ENCODE data around the gene ROS1. TPM values are rescaled to one million over a fixed set of nuclear protein-coding genes. Genes with fewer than 3 reads are reported as not detected.

The ROS1 gene
- total RNA-seq, 1 experiment from 2014 or later = not detected

DNA sequence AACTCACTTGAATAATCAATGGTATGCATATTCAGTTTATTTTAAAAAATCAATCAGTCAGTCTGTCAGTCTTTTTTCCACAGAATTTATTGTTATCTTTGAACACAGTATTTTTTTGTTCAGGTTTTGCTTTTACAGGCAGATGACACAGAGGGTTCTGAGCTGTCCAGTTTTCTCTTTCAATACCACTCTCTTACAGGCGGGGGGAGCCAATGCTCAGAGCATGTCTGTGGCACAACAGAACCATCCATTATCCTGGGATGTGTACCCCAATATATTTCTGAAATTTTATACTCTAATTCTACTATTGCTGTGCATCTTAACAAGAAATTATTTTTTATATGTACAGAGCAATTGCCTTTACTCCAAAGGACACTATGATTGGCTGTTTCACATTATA, 21.2 kb downstream of the ROS1 start:
- Histone ChIP-seq H3K18ac (ENCODE audit: insufficient read length, low read depth, low read length) (no peak overlapping the region), H4K8ac (replicated peaks; ENCODE audit: insufficient read length, low read depth, low read length) (no peak overlapping the region), H4K20me1 (ENCODE audit: control insufficient read depth, insufficient read depth, insufficient read length) (no peaks in the 10 kb centered on the region), H4K91ac (ENCODE audit: insufficient read length, low read depth, low read length) (no peak overlapping the region), H3K14ac (ENCODE audit: insufficient read depth, low read length) (no peak overlapping the region), H2BK5ac (ENCODE audit: insufficient read length, low read length) (no peak overlapping the region), H3K27me3 (ENCODE audit: insufficient read depth, low read length) (no peaks in the 10 kb centered on the region), H2AK5ac (ENCODE audit: insufficient read length, low read length) (no peak overlapping the region), H3K9me3 (ENCODE audit: control insufficient read depth, low read depth, low read length) (no peaks in the 10 kb centered on the region), H2BK20ac (ENCODE audit: low read depth, low read length, poor library complexity, severe bottlenecking) (no peak overlapping the region), H3T11ph (ENCODE audit: low read length) (no peak overlapping the region), H3K9ac (ENCODE audit: extremely low read depth, insufficient read length, low read length) (no peak overlapping the region), H3K4me1 (ENCODE audit: insufficient read depth, low read length) (no peaks in the 10 kb centered on the region), H2BK15ac (ENCODE audit: low read depth, low read length) (no peak overlapping the region), H3K27ac (ENCODE audit: insufficient read length, low read depth, low read length) (no peak overlapping the region), H4K5ac (ENCODE audit: insufficient read length, low read depth, low read length) (no peak overlapping the region), H2AFZ (ENCODE audit: low read length) (no peak overlapping the region), H3K23me2 (ENCODE audit: insufficient read length, low read depth, low read length, poor library complexity, severe bottlenecking) (no peaks in the 10 kb centered on the region), H3K56ac (ENCODE audit: insufficient read length, low read depth, low read length) (no peak overlapping the region), H3K79me2 (ENCODE audit: insufficient read depth, low read length) (no peaks in the 10 kb centered on the region), H2BK120ac (ENCODE audit: low read depth, low read length, poor library complexity, severe bottlenecking) (no peak overlapping the region), H3K23ac (ENCODE audit: insufficient read length, low read depth, low read length) (no peak overlapping the region), H3K4ac (ENCODE audit: low read depth, low read length) (no peak overlapping the region), H3K79me1 (ENCODE audit: insufficient read depth, low read depth, low read length, poor library complexity, severe bottlenecking) (no peaks in the 10 kb centered on the region), H3K4me2 (ENCODE audit: insufficient read depth, insufficient read length, low read length) (no peak overlapping the region), H2BK12ac (ENCODE audit: insufficient read length, low read depth, low read length) (no peak overlapping the region)
- no peak overlapping the region for H3K27ac Mint-ChIP-seq
- WGBS (ENCODE audit: extremely low coverage, insufficient read length, low lambda C conversion rate) = no CpG with 5 or more reads among the region's 1 CpG
- H3K4me1 Mint-ChIP-seq = no peaks in the 10 kb centered on the region
- no peaks in the 10 kb centered on the region for H3K9me3 Mint-ChIP-seq
- no peaks in the 10 kb centered on the region for H3K27me3 Mint-ChIP-seq (ENCODE audit: low read depth)
- DNase-seq = no peak
- H3K4me3 Mint-ChIP-seq = no peak overlapping the region
- no peaks in the 10 kb centered on the region for H3K36me3 Mint-ChIP-seq (ENCODE audit: insufficient read depth in 1 of 3, low read depth in 3 of 3)
- TF ChIP-seq, protein P1, sequence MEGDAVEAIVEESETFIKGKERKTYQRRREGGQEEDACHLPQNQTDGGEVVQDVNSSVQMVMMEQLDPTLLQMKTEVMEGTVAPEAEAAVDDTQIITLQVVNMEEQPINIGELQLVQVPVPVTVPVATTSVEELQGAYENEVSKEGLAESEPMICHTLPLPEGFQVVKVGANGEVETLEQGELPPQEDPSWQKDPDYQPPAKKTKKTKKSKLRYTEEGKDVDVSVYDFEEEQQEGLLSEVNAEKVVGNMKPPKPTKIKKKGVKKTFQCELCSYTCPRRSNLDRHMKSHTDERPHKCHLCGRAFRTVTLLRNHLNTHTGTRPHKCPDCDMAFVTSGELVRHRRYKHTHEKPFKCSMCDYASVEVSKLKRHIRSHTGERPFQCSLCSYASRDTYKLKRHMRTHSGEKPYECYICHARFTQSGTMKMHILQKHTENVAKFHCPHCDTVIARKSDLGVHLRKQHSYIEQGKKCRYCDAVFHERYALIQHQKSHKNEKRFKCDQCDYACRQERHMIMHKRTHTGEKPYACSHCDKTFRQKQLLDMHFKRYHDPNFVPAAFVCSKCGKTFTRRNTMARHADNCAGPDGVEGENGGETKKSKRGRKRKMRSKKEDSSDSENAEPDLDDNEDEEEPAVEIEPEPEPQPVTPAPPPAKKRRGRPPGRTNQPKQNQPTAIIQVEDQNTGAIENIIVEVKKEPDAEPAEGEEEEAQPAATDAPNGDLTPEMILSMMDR (conservative IDR thresholded peaks at IDR 0.05) = peak; percentile 38; the same call in 1 of the 3 replicates
